GM12874 (cell line): ENCODE results near the gene LAMC1.

ENCODE experiments used
- TF ChIP-seq, protein P1 (sequence below): IDR thresholded peaks from 2 replicates; pipeline ENCODE4 v1.5.1; 2011; ENCODE audit warnings: low read depth, mild to moderate bottlenecking, control low read depth, low read length, moderate library complexity; ENCODE audit not compliant: insufficient read depth

LAMC1 gene

DNA sequence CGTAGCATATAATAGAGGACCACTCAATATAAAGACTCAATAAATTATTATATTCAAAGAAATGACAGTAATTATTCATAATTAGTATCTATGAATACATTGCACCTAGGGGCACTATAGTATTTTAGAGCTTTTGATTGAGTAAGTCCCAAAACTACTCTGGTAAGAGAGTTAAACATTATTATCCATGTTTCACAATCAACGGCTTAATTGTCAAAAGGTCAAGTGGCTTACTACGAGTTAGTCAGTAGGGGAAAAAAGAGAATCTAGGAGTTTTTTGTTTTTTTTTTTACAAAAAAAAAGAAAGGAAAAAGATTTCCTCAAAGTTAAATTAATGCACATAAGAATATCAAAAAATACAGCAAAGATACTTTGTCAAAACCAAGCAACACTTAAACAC is 20.4 kb upstream of the LAMC1 start:
- TF ChIP-seq, protein P1, sequence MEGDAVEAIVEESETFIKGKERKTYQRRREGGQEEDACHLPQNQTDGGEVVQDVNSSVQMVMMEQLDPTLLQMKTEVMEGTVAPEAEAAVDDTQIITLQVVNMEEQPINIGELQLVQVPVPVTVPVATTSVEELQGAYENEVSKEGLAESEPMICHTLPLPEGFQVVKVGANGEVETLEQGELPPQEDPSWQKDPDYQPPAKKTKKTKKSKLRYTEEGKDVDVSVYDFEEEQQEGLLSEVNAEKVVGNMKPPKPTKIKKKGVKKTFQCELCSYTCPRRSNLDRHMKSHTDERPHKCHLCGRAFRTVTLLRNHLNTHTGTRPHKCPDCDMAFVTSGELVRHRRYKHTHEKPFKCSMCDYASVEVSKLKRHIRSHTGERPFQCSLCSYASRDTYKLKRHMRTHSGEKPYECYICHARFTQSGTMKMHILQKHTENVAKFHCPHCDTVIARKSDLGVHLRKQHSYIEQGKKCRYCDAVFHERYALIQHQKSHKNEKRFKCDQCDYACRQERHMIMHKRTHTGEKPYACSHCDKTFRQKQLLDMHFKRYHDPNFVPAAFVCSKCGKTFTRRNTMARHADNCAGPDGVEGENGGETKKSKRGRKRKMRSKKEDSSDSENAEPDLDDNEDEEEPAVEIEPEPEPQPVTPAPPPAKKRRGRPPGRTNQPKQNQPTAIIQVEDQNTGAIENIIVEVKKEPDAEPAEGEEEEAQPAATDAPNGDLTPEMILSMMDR, result no peak

DNA sequence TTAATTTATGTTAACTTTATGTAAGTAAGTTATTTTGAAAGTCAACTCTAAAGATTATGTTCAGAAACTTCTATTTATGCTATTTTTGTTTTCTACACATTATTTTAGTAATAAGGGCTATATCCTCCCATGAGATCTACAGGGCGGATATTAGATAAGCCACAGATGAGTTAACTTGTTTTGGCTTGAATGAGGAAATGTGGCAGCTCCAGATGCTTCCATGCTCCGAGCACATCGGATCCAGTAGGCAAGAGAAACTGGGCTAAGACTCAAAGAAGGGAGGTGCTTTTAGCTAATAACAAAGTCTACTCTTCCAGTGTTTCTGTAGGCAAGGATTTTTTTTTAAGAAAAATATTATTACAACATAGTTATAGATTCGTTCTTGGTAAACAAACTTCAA is 20.0 kb upstream of the LAMC1 start:
- TF ChIP-seq, protein P1, result no peak

DNA sequence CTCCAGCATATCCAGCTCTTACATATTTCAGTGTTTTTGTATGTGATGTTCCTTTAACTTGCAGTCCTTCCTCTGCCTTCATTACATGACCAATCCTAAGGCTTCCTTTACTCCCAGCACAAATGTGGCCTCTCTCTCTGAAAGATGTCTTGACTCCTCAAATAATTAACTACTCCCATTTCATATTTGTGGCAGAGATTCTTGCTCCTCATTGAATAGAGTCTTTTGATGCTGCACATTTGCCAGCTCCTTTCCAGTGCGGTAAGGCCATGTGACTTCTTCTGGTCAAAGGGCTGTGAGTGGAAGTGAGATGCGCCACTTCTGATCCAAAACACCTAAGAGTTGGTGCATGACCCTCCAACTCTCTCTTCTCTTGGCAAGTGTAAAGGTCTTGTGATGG is 19.1 kb upstream of the LAMC1 start:
- TF ChIP-seq, protein P1, result no peak

DNA sequence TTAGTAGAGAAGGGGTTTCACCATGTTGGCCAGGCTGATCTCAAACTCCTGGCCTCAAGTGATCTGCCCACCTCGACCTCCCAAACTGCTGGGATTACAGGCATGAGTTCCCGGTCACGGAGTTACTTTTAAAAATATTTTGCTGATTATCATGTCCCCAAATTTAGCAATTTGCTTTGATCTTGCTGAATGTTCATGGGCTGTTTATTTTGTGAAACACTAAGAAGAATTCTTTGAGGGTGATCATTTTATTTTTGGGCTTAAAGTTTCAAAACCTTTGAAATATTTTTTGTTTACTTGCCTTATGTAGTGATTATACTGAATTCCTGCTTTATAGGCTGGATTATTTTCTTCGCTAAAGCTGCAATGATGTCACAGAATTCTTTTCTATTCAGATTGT is 11.4 kb upstream of the LAMC1 start:
- TF ChIP-seq, protein P1, result no peak

DNA sequence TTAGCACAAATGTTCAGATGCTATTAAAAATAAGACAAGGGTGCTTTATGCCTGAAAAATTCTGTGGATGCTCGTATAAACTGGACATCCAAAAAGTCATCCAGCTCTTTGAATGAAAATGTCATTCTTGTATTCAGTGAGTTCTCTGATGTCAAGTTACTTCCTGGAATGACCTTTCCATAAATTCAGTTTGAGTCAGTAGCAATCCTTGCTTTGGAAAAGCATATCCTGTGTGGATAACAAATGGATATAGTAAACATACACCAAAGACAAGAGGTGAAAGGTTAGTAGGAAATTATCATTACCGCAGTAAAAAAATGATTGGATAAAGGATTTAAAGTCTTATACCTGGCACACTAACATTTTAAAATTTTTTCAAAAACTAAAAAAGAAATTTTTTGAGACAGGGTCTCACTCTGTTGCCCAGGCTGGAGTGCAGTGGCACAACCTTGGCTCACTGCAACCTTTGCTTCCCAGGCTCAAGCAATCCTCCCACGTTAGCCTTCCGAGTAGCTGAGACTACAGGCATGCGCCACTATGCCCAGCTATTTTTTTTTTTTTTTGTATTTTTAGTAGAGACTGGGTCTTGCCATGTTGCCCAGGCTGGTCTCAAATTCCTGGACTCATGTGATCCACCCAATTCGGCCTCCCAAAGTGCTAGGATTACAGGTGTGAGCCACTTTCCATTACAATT is 10.8 kb upstream of the LAMC1 start:
- TF ChIP-seq, protein P1, result no peak

DNA sequence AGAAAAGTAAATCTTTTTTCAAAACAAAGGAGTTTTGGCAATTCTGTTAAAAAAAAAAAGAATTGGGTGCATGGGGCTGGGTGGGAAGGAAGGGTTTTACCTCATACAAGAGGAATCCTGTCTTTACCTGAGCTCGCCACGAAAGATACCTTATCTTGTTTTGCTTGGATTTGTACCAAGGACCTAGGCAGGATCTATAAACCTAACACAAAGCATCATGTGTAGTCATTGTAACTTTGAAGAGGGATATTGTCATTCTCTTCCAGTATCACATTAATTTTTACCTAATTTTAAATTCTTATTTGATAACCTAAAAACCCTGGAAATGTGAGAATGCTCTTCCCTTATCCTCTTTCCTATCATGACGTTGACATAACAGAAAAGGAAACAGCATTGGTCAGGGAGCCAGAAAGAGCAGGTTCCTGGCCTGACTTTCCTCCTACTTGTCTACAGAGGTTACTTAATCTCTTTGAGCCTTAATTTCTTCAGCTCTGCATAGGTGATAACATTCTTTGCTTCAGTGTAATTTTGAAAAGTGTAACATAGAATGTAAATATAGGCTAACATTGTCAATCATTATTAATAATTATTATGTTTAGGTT is 4.0 kb upstream of the LAMC1 start:
- TF ChIP-seq, protein P1, result no peak

DNA sequence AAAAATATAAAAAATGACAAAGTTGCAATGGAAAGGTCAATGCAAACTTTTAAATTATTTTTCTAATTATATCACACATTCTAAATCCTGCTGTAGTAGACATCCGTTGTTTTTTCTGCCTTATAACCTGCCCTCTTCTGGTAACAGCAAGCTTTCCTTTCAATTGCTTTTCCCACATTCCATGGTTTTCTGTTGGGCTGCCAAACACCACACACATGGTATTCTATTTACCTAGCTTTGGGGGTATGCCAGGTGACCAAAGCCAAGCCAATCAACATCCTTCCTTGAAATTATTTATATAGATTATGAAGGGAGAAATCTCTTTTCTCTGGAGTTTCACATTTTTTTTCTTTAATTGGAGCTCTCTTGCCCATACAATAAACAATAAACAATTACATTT is 3.4 kb upstream of the LAMC1 start:
- TF ChIP-seq, protein P1, result no peak
